GM18526 (cell line): ENCODE data around the gene RNF187.

ENCODE experiments used
- POLR2A ChIP-seq: IDR thresholded peaks from 3 replicates; pipeline ENCODE4 v1.6.1; 2011; ENCODE audit not compliant: insufficient read length; ENCODE audit errors: extremely low read depth

RNF187 gene

DNA sequence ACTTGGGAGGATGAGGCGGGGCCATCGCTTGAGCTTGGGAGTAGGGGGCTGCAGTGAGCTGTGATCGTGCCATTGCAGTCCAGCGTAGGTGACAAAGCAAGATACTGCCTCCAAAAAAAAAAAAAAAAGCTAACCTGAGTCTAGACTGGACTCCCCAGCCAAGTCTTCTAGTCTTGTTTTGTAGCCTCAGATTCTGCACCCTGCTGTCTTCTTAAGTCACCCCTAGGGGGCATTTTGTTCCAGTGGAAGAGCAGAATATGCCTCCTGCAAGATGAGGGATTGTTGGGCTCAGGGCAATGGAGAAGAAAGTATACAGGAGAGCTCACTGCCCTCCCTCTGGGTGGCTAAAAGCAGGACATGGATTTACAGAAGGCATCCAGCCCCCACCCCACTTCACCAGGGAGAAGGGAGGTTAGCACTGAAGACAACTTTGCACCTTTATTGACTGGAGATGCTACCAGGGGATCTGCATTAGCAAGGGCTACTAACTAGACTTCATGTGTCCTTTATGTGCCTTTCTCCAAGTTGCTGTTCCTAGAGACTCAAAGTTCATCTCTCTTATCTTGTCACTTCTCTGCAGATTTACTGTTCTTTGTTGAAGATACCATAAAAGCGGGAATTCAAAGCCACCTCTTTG is 15.3 kb upstream of the RNF187 start:
- TF ChIP-seq POLR2A, result no peak

GRCh38 chr1:228472655-228473054 is 14.5 kb upstream of the RNF187 start:
- TF ChIP-seq POLR2A, result no peak

- TF ChIP-seq POLR2A, result no peak
These were observed 12.7 kb upstream of the RNF187 start for GRCh38 chr1:228474507-228474906.

DNA sequence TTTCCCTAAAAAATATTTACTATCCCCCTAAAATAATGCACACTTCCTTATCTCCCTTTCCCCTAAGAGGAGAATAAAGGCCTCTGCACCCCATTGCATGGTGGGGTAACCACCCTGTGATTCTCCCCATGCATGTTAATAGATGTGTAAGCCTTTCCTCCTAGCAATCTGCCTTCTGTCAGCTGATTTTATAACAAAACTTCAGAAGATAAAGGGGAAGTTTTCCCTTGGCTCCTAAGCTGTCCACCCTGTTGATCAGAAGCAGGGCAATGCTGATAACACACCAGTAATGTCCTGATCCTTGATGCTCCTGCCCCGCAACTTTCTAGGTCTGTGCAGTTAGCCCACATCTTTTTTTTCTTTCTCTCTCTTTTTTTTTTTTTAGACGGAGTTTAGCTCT is 11.4 kb upstream of the RNF187 start:
- TF ChIP-seq POLR2A, result no peak

DNA sequence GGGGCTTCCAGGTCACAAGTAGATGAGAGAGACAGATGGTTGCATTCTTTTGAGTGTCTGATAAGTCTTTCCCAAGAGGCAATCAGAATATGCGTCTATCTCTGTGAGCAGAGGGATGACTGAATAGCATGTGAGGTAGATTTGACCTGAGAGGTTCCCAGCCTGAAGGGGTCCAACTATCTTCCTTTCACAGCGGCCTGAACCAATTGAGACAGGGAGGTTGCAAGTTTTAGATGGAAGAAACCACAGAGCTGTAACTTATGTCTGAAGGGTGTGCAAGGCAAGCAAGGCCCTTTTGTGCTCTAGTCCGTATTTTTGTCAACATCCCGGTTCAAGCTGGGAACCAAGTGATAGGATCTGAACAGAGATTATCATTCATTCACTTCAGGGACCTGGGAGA is 9.9 kb upstream of the RNF187 start:
- TF ChIP-seq POLR2A, result no peak

DNA sequence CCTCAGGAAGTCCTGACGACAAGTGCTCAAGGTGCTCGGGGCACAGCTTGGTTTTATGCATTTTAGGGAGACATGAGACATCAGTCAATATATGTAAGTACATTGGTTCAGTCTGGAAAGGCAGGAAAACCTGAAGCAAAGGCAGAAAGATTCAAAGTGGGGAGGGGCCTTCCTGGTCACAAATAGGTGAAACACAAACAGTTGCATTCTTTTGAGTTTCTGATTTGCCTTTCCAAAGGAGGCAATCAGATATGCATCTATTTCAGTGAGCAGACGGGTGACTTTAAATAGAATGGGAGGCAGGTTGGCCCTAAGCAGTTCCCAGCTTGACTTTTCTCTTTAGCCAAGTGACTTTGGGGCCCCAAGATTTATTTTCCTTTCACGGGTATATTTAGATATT is 8.9 kb upstream of the RNF187 start:
- TF ChIP-seq POLR2A, result no peak

GRCh38 chr1:228478912-228479711 is 8.1 kb upstream of the RNF187 start:
- TF ChIP-seq POLR2A, result no peak

GRCh38 chr1:228483789-228484188 is 3.4 kb upstream of the RNF187 start:
- no peak for TF ChIP-seq POLR2A

GRCh38 chr1:228486596-228487335 is 416 bp upstream of the RNF187 start:
- TF ChIP-seq POLR2A, result peak; percentile 58

DNA sequence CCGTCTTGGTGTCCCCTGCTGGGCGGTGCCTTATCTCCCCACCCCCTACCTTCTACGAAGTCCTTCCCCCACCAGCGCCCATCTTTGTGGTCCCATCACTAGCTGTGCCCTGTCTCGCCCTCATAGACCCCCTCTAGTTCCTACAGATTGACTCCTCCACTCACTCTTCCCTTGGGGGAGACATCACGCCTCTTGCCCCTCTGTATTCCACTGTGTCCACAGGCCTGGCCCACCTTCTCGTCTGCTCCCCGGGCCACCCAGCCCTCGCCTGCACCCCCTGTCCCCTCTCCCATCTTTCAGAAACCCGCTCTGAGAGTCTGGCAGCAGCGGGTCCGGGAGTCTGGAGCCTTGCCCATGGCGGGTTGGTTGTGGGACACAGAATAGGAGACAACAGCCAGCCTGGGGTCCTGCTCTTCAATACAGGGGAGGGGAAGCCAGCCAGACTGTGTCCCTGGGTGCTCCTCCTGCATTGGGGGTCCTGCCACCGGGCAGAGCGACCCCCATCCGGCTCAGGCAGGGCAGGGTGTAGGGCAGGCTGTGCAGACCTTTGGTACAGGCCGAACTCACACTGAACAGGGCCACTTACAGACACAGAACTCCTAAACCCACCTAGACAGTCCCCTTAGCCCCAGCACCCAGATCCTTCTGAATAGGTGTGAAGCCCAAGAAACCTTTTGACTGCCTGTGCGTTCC is 1.1 kb downstream of the RNF187 start:
- no peak for TF ChIP-seq POLR2A

GRCh38 chr1:228488818-228489674 is 1.9 kb downstream of the RNF187 start:
- no peak for TF ChIP-seq POLR2A

GRCh38 chr1:228490120-228491078 is 3.2 kb downstream of the RNF187 start:
- no peak for TF ChIP-seq POLR2A
